HG03469 (cell line): Measurements from ENCODE around the gene ZFYVE1.
A peak's percentile ranks its signal among the peaks of the same experiment; 100 is the strongest.
"Not testable (repeated sequence)": the region's sequence is repeated elsewhere in the genome, so short reads cannot be mapped to it uniquely, and the experiment has no call there.

ENCODE experiments used
- ATAC-seq: cut with Tn5 transposase; IDR thresholded peaks from one replicate; pipeline ENCODE4 v1.9.1; 2021; ENCODE audit warnings: mild to moderate bottlenecking, moderate library complexity, moderate number of reproducible peaks; ENCODE audit not compliant: unreplicated experiment

Gene ZFYVE1

GRCh38 chr14:72961579-72962335 is 65.1 kb downstream of the ZFYVE1 start:
- no peak for ATAC-seq

- ATAC-seq = not testable (repeated sequence)
Observed at GRCh38 chr14:72961016-72961415, 65.9 kb downstream of the ZFYVE1 start.

- no peak for ATAC-seq
Observed at GRCh38 chr14:72958548-72958947, 68.4 kb downstream of the ZFYVE1 start.

- no peak for ATAC-seq
Observed at GRCh38 chr14:72957213-72957612, 69.7 kb downstream of the ZFYVE1 start.

- not testable (repeated sequence) for ATAC-seq
Observed at GRCh38 chr14:72956741-72957140, 70.2 kb downstream of the ZFYVE1 start.

GRCh38 chr14:72952171-72952570 is 74.7 kb downstream of the ZFYVE1 start:
- no peak for ATAC-seq

GRCh38 chr14:72948481-72949138 is 78.3 kb downstream of the ZFYVE1 start:
- no peak for ATAC-seq

- ATAC-seq = no peak
Observed at GRCh38 chr14:72947366-72948160, 79.3 kb downstream of the ZFYVE1 start.

GRCh38 chr14:72946491-72946890 is 80.4 kb downstream of the ZFYVE1 start:
- ATAC-seq = no peak

- ATAC-seq = no peak
Observed at GRCh38 chr14:72945356-72946027, 81.4 kb downstream of the ZFYVE1 start.

GRCh38 chr14:72943876-72944430 is 83.0 kb downstream of the ZFYVE1 start:
- ATAC-seq = no peak

- ATAC-seq = no peak
Observed at GRCh38 chr14:72942934-72943333, 84.0 kb downstream of the ZFYVE1 start.

- ATAC-seq = no peak
Observed at GRCh38 chr14:72941286-72941985, 85.5 kb downstream of the ZFYVE1 start.

GRCh38 chr14:72939630-72940029 is 87.3 kb downstream of the ZFYVE1 start:
- no peak for ATAC-seq

GRCh38 chr14:72932893-72933292 is 94.0 kb downstream of the ZFYVE1 start:
- no peak for ATAC-seq

GRCh38 chr14:72929316-72930080 is 97.4 kb downstream of the ZFYVE1 start:
- ATAC-seq = no peak

GRCh38 chr14:72928872-72929271 is 98.0 kb downstream of the ZFYVE1 start:
- ATAC-seq = no peak

GRCh38 chr14:72926292-72927028 is 100.4 kb downstream of the ZFYVE1 start, which contains the start of gene DCAF4:
Gene DCAF4, plus strand, starts transcription at chr14:72926464. Its CDS starts 11,515 bp downstream, at chr14:72937979.
- ATAC-seq = peak; percentile 89
